IMR-90 (cell line): ENCODE data around the gene HDAC10. TPM values are rescaled to one million over a fixed set of nuclear protein-coding genes. Genes with fewer than 3 reads are reported as not detected.

ENCODE experiments used
- BHLHE40 ChIP-seq: fragments of 150-350 bp; IDR thresholded peaks from 2 replicates; pipeline ENCODE4 v1.6.1; 2016; ENCODE audit warnings: mild to moderate bottlenecking, low read depth, low read length
- ELK1 ChIP-seq: fragments of 150-350 bp; IDR thresholded peaks from 2 replicates; pipeline ENCODE4 v1.6.1; 2016; ENCODE audit warnings: low read depth, mild to moderate bottlenecking, low read length, moderate library complexity, borderline replicate concordance
- MAFK ChIP-seq: IDR thresholded peaks from 2 replicates; pipeline ENCODE4 v1.6.1; 2012; ENCODE audit warnings: low read depth, low read length, improper control_type of control experiment
- MAZ ChIP-seq: IDR thresholded peaks from 2 replicates; pipeline ENCODE4 v1.6.1; 2012; ENCODE audit warnings: low read depth, mild to moderate bottlenecking, low read length, improper control_type of control experiment, moderate library complexity, borderline replicate concordance
- MXI1 ChIP-seq: IDR thresholded peaks from 2 replicates; pipeline ENCODE4 v1.6.1; 2012; ENCODE audit warnings: low read depth, mild to moderate bottlenecking, low read length, moderate library complexity, borderline replicate concordance
- POLR2A ChIP-seq: IDR thresholded peaks from 2 replicates; pipeline ENCODE4 v1.6.1; 2012; ENCODE audit warnings: mild to moderate bottlenecking, low read depth, low read length
- RAD21 ChIP-seq: IDR thresholded peaks from 2 replicates; pipeline ENCODE4 v1.6.1; 2012; ENCODE audit warnings: low read length, improper control_type of control experiment
- polyA plus RNA-seq, 3 experiments: library from polyadenylated mRNA; depleted of rRNA; stranded (reverse); fragments of >200 nt; gene quantifications; 2 replicates each; pipeline ENCODE4 v1.2.3, GENCODE V29; 2012; ENCODE audit warnings: low replicate concordance in 1 of 3
- total RNA-seq: library from RNA; depleted of rRNA; stranded (reverse); fragments of >200 nt; gene quantifications from 2 replicates; pipeline ENCODE4 v1.2.3, GENCODE V29; 2012

HDAC10 gene
- total and polyA plus RNA-seq, 2 of the 4 experiments (the other 2 are of a cell fraction), result 3.9 to 35.7 TPM

GRCh38 chr22:50298937-50299784 lies 48.1 kb upstream of the HDAC10 start (continued):
- TF ChIP-seq ELK1 (no peak), MAFK (no peak), RAD21 (no peak), MAZ (no peak), BHLHE40 (no peak), MXI1 (no peak), POLR2A (no peak)
